ENCODE results near the gene AK1.
"Not testable (repeated sequence)": the region's sequence is repeated elsewhere in the genome, so short reads cannot be mapped to it uniquely, and the experiment has no call there.

The AK1 gene

DNA sequence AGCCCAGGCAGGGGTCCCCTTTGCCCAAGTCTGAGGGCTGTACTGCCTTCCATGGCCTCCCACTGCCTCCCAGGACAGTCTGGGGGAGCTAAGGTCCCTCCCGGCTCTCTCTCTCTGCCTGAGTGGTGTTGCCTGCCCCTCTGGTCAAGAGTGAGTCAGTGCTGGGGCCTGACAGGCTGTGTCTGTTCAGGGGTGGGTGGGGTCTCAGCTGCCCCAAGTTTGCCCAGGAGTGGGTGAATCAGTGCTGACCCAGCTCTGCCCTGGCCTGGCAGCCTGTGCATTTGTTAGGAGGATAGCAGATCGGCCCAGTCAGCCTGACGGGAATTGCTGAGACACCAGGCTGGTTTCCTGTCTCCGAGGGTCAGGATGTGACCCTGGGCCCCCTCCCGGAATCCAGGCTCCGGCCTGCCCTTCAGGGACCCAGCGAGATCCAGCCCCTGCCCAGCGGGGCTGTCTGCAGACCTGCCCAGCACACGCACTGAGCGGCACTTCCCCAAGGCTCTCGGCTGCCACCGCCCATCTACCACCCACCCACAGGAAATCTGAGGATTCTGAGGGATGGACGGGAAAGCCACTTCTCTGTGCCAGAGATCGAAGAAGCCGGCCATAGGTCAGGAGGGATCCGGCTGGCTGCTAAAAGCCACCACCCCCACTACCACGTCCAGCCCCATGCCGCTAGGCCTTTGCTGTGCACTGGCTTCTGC lies 38.9 kb downstream of the AK1 start:
- intact Hi-C loops (cut with DNase I), result no loop called here
- peak in 8 of 42 donors; percentile 12 to 48 (median 26) for DNase-seq

DNA sequence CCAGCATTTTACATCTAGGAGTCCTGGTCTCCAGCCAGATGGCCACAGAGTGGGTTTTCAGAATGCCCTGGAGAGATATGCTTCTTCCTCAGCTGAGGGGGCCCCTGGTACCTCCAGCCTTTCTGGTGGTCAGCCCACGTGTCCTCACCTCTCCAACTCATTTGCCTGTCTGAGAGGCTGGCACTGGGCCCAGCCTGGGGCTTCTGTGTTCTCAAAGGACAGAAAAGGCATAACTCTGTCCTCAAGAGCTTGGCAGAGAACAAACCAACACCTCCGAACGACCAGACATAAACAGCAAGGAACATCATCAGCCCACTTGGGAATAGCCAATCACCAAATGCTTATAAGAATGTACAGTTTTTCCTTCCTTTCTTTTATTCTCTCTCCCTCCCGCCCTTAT lies 40.1 kb downstream of the AK1 start:
- intact Hi-C loops (cut with DNase I), result no loop called here
- no peak for DNase-seq

DNA sequence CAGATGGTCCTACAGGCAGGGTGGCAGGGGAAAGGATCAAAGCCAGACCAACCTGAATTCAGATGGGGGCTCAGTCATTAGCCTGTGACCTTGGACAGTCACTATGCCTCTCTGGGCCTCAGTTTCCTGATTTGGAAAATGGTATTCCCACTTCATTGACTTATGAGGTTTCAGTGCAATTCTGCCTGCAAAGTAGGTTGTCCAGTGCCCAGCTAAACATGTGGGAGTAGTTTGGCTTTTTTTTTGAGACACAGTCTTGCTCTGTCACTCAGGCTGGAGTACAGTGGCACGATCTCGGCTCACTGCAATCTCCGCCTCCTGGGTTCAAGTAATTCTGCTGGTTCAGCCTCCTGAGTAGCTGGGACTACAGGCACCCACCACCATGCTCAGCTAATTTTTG lies 40.9 kb downstream of the AK1 start:
- intact Hi-C loops (cut with DNase I); DNase-seq: not testable (repeated sequence)

GRCh38 chr9:127835991-127836516 lies 41.4 kb downstream of the AK1 start:
- DNase-seq, result peak in 4 of 42 donors; percentile 11 to 30 (median 18)
- intact Hi-C loops (cut with DNase I), result no loop called here

GRCh38 chr9:127833555-127833954 lies 43.9 kb downstream of the AK1 start:
- DNase-seq, result no peak
- intact Hi-C loops (cut with DNase I), result no loop called here

DNA sequence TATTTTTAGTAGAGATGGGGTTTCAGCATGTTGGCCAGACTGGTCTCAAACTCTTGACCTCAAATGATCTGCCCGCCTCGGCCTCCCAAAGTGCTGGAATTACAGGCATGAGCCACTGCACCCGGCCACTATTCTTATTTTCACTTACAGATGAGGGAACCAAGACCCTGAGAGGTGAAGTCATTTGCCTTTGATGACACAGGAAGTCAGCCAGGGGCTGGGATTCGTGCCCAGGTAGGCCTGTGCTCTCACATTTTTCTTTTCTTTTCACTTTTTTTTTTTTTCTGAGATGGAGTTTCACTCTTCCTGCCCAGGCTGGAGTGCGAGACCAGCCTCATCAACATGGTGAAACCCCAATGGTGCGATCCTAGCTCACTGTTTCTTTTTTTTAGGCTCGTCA lies 45.2 kb downstream of the AK1 start:
- no peak for DNase-seq
- intact Hi-C loops (cut with DNase I), result no loop called here

DNA sequence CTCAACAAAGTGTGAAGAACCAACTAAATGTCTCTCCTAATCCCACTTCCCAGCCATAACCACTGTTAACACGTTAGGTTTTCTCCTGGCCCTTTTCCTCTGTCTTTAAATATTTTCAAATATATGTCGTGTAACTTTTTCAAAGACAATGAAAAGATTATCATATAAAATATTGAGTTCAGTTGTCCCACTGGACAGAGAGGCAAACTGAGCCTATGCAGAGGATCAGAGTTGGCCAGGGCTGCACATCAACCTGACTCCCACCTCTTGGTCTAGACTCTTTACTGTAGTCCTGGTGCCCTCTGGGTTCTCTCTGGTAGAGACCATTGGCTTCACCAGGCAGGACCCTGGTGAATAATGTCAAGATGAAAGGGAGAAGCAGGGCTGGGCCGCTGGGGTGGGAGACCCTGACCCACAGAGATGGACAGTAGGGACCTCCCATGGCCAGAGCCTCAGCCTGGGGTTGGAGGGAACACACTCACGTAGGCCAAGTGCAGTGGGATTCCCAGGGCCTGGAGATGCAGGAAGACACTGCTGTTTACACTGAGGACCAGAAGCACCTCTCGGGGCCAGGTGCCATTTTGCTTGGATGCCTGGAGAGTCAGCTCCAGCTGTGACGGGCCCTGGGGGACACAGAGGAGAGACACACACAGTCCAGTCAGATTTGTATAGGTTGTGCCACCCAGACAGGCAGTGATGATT lies 48.1 kb downstream of the AK1 start:
- intact Hi-C loops (cut with DNase I), result no loop called here
- no peak for DNase-seq

- DNase-seq, result peak in 40 of 42 donors; percentile 20 to 77 (median 48)
- intact Hi-C loops (cut with DNase I), result no loop called here
These were observed 49.0 kb downstream of the AK1 start for GRCh38 chr9:127828262-127829031.

GRCh38 chr9:127826253-127826913 lies 51.1 kb downstream of the AK1 start:
- DNase-seq, result no peak
- intact Hi-C loops (cut with DNase I), result no loop called here

DNA sequence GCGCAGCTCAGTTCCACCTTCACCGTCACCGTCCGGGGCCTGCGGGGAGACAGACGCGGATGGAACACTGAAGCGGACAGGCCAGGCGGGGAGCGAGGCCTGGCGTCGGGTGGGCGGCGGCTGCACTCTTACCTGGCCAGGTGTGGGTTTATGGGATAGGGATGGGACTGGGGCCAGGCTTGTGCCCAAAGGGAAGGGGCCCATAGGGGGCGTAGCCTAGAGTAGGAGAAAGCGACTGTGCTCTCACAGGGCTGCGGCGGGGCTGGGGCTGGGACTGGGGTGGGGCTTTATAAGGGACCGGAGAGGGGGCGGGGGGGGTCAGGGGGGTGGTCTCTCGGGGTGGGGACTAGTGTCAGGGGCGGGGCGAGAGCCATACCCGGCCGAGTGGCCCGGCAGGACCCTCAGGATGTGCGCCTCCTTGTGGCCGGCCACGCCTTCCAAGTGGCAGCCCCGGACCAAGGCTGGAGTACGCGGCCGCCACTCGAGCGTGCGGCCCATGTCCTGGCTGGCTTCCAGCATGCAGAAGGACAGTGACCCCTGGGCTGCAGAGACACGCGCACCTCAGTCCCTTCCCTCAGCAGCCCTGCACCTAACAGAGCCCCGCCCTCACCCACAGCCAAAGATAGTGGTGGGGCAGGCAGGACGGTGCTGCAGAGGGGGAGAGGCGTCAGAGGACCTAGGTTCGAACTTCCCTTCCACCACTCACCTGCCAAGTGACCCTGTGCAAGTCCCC lies 52.0 kb downstream of the AK1 start:
- peak in 30 of 42 donors; percentile 19 to 77 (median 46) for DNase-seq

GRCh38 chr9:127822108-127822507 lies 55.4 kb downstream of the AK1 start:
- intact Hi-C loops (cut with DNase I), result no loop called here
- DNase-seq, result peak in 16 of 42 donors; percentile 18 to 75 (median 46)

More for the DNA sequence above, 52.0 kb downstream of the AK1 start:
- intact Hi-C loops (cut with DNase I), result no loop called here

DNA sequence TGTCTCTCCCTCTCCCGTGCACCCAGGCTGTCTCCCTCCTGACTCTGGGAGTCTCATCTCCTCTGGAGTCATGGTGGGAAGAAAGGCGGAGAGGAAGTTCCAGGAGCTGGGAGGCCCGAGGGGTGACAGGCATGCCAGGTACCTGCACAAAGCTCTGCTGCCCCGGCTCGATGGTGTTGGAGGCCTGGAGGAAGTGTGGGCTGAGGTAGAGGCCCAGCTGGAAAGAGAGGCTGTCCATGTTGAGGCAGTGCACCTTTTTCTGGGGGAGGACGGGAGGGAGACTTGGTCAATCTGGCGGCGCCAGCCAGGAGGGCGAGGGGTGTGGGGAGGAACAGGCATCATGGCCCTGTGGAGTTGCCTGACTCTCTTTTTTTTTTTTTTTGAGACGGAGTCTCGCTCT lies 58.9 kb downstream of the AK1 start:
- no peak for DNase-seq
- intact Hi-C loops (cut with DNase I), result no loop called here

GRCh38 chr9:127817881-127818434 lies 59.5 kb downstream of the AK1 start:
- DNase-seq, result no peak
- intact Hi-C loops (cut with DNase I), result no loop called here

DNA sequence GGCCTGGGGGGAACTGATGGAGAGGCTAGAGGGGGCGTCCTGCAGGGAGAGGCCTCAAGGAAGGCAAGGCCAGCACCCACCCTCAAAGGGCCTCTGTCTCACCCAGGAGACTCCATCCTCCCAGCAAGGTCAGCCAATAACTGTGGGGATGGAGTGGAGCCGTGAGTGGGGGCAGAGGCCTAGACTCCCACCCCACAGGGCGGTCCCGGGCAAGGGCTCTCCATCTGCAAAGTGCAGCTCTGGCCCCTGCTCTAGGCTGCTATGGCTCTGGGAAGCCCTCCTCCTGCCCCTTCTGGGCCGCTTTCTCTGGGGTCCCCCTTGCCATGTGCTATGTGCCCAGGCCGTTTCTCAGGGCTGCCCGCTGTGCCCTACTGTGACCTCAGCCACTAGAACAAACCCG lies 60.7 kb downstream of the AK1 start:
- intact Hi-C loops (cut with DNase I), result no loop called here
- no peak for DNase-seq
